Stimulated activated naive CD8-positive, alpha-beta T cell treated with anti-CD3 and anti-CD28 coated beads, Interleukin-15, Interleukin-2, amounts not matched to agents 100 ng/mL and 50 ng/mL, for 24 hours (primary cell): ENCODE data around the gene CTSA.

Source experiments
- H3K27ac Mint-ChIP-seq: one replicate; pipeline ENCODE4 v1.8.0; 2021; ENCODE audit warnings: mild to moderate bottlenecking, mixed read lengths
- H3K27me3 Mint-ChIP-seq: one replicate; pipeline ENCODE4 v1.8.0; 2021; ENCODE audit warnings: mixed read lengths
- H3K36me3 Mint-ChIP-seq: one replicate; pipeline ENCODE4 v1.8.0; 2021; ENCODE audit warnings: low read depth, mixed read lengths
- H3K4me1 Mint-ChIP-seq: one replicate; pipeline ENCODE4 v1.8.0; 2021; ENCODE audit warnings: low read depth, mixed read lengths
- H3K4me3 Mint-ChIP-seq: one replicate; pipeline ENCODE4 v1.8.0; 2021; ENCODE audit warnings: mild to moderate bottlenecking, mixed read lengths
- H3K9me3 Mint-ChIP-seq: one replicate; pipeline ENCODE4 v1.8.0; 2021; ENCODE audit warnings: mixed read lengths

The CTSA gene

GRCh38 chr20:45946149-45946970 lies 55.2 kb downstream of the CTSA start:
- H3K9me3 Mint-ChIP-seq = no peaks in the 10 kb centered on the region
- H3K4me1 Mint-ChIP-seq = peaks cover 27% of the 10 kb centered on the region
- no peak overlapping the region for H3K4me3 Mint-ChIP-seq
- peaks cover 43% of the 10 kb centered on the region for H3K36me3 Mint-ChIP-seq
- peak overlapping the region; percentile 71 for H3K27ac Mint-ChIP-seq
- H3K27me3 Mint-ChIP-seq = no peaks in the 10 kb centered on the region

GRCh38 chr20:45947110-45947866 lies 56.2 kb downstream of the CTSA start:
- no peak overlapping the region for H3K4me3 Mint-ChIP-seq
- H3K9me3 Mint-ChIP-seq = no peaks in the 10 kb centered on the region
- no peaks in the 10 kb centered on the region for H3K27me3 Mint-ChIP-seq
- H3K27ac Mint-ChIP-seq = peak overlapping the region; percentile 71
- H3K4me1 Mint-ChIP-seq = peaks cover 27% of the 10 kb centered on the region
- peaks cover 52% of the 10 kb centered on the region for H3K36me3 Mint-ChIP-seq

GRCh38 chr20:45948261-45948733 lies 57.2 kb downstream of the CTSA start:
- H3K27me3 Mint-ChIP-seq = no peaks in the 10 kb centered on the region
- H3K36me3 Mint-ChIP-seq = peaks cover 47% of the 10 kb centered on the region
- H3K4me3 Mint-ChIP-seq = no peak overlapping the region

More at GRCh38 chr20:45948261-45948733, 57.2 kb downstream of the CTSA start:
- peaks cover 27% of the 10 kb centered on the region for H3K4me1 Mint-ChIP-seq
- H3K27ac Mint-ChIP-seq = no peak overlapping the region
- H3K9me3 Mint-ChIP-seq = no peaks in the 10 kb centered on the region
